NB4 (cell line): ENCODE results near the gene ZNF132.

Experiments
- DNase-seq: peaks from one replicate; pipeline ENCODE4 v3.0.0; 2010; ENCODE audit warnings: low read depth
- H3K4me3 ChIP-seq: one replicate; pipeline ENCODE4 v1.5.1; 2011; ENCODE audit warnings: mild to moderate bottlenecking, low read depth, low read length, moderate library complexity
- MYC ChIP-seq: IDR thresholded peaks from 2 replicates; pipeline ENCODE4 v1.6.1; 2011; ENCODE audit warnings: low read depth, low read length
- POLR2A ChIP-seq: IDR thresholded peaks from 2 replicates; pipeline ENCODE4 v1.6.1; 2011; ENCODE audit warnings: mild to moderate bottlenecking; ENCODE audit not compliant: insufficient read length; ENCODE audit errors: extremely low read depth
- TF ChIP-seq, protein P1 (sequence below): IDR thresholded peaks from one replicate; pipeline ENCODE4 v1.5.1; 2012; ENCODE audit warnings: low read depth, low read length
- TF ChIP-seq, protein P2 (sequence below): IDR thresholded peaks from 2 replicates; pipeline ENCODE4 v1.6.1; 2011; ENCODE audit warnings: low read depth, low read length

Gene ZNF132

DNA sequence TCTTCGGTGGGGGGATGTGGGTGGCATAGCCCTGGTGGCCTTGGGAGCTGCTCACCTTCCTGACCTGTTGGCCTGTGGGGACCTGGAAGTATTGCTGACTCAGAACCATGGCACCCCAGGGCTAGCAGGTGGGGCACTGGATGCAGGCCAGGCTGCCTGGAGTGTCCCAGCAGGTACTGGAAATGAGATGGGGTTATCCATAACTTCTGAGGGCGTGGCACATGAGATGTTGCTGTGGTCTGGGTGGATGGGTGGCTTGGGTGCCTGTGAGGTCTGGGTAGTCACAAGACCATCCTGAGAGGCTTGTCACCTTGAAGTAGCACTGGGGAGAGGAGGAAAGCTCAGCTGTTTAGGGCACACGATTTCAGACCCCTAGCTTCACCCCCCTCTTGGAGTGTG is 45.1 kb downstream of the ZNF132 start:
- no peak for DNase-seq
- TF ChIP-seq, protein P1, sequence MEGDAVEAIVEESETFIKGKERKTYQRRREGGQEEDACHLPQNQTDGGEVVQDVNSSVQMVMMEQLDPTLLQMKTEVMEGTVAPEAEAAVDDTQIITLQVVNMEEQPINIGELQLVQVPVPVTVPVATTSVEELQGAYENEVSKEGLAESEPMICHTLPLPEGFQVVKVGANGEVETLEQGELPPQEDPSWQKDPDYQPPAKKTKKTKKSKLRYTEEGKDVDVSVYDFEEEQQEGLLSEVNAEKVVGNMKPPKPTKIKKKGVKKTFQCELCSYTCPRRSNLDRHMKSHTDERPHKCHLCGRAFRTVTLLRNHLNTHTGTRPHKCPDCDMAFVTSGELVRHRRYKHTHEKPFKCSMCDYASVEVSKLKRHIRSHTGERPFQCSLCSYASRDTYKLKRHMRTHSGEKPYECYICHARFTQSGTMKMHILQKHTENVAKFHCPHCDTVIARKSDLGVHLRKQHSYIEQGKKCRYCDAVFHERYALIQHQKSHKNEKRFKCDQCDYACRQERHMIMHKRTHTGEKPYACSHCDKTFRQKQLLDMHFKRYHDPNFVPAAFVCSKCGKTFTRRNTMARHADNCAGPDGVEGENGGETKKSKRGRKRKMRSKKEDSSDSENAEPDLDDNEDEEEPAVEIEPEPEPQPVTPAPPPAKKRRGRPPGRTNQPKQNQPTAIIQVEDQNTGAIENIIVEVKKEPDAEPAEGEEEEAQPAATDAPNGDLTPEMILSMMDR, result no peak
- TF ChIP-seq POLR2A (no peak), MYC (no peak)
- TF ChIP-seq, protein P2, sequence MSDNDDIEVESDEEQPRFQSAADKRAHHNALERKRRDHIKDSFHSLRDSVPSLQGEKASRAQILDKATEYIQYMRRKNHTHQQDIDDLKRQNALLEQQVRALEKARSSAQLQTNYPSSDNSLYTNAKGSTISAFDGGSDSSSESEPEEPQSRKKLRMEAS, result no peak
- H3K4me3 ChIP-seq, result no peak overlapping the region

DNA sequence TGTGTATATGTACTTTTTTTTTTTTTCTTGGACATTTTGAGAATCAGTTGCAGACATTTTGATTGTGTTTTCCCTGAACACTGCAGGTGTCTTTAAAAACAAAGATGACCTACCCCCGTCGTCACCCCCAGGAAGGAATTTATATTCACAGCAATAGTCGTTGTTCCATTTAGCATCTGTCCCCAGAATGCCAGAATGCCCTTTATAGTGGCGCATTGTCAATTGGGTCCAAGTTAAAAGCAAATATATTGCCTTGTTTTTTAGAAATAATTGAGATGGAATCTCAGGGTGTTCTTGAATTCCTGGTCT is 46.3 kb downstream of the ZNF132 start:
- no peak for DNase-seq
- TF ChIP-seq, protein P1, result no peak
- TF ChIP-seq, protein P2, result no peak
- H3K4me3 ChIP-seq, result no peak overlapping the region

DNA sequence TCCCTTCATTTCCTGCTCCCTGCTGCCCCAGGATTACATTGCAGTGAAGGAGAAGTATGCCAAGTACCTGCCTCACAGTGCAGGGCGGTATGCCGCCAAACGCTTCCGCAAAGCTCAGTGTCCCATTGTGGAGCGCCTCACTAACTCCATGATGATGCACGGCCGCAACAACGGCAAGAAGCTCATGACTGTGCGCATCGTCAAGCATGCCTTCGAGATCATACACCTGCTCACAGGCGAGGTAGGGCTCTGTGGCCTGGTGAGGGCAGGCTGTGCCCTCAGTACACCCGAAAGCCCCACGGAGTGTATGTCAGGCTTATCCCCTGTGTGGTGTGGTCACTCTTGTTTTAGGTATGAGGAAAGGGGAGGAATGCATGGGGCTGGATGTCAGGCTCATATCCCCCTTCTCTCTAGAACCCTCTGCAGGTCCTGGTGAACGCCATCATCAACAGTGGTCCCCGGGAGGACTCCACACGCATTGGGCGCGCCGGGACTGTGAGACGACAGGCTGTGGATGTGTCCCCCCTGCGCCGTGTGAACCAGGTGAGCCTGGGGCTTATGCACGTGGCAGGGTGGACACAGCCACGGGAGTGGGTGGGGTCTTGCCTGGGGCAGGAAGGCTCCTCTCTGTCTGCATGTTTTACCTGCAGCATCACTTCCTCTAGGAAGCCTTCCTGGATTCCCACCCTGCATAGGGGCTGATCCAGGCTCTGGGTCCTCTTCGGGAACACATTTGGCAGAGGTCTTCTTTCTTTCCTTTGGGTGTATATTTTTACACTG is 46.8 kb downstream of the ZNF132 start:
- TF ChIP-seq MYC, result no peak
- TF ChIP-seq, protein P2, result no peak
- no peak for TF ChIP-seq POLR2A
- TF ChIP-seq, protein P1, result no peak
- H3K4me3 ChIP-seq, result no peak overlapping the region
- DNase-seq, result no peak

DNA sequence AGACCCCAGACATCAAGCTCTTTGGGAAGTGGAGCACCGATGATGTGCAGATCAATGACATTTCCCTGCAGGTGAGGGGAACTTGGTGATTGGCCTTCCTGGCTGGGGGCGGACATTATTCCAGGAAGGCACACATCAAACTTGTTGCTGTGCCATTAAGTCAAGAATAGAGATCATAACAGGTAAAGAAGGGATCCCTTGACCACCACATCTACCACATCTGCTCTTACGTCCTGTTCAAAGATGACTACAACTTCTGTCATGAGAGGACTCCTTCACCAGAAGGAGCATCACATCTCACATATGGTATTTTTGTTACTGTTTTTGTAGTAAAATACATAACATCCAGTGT is 51.8 kb downstream of the ZNF132 start:
- DNase-seq, result no peak
- TF ChIP-seq POLR2A (no peak), MYC (no peak)
- TF ChIP-seq, protein P1, result no peak
- TF ChIP-seq, protein P2, result no peak
- peak overlapping the region; percentile 99 for H3K4me3 ChIP-seq

DNA sequence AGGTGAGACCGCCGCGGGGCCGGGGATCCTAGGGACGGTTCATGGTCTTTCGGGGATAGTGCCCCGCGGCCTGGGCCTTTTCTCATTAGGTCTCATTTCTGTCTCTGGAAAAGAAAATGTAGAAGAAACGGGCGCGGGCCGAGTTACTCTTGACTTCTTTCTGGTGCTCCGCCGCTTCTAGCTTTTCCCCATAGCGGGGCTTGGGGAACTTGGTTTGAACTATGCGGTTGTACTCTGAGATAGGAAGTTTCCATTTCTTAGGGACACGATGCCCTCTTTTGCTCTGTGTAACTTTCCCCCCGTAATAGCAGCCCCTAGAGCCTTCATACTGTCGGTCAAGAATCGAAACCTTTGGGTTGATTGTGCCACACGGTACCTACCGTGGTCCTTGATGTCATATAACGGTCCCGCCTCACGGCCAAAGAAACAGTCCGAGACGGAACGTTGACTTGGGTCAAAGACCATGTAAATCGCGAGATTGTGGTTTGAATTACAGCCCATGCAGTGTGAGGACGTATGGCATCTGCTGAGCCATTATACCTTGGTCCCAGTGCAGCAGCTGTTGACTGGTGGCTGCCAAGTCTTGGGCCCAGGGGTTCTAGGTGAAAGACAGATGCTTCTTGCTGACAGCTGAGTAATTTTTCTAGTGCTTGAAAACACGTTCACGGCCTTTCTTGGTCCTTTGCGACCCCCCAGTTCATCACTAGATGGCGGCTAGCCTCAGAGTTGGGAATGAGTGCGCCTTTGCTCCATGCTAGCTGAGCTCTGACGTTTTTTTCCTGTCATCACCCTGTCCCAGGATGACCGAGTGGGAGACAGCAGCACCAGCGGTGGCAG is 52.4 kb downstream of the ZNF132 start:
- 0 out of 2 replicates have a peak, but pooled peaks have one; percentile 12 for TF ChIP-seq MYC
- TF ChIP-seq, protein P1, result no peak
- DNase-seq, result no peak
- H3K4me3 ChIP-seq, result peak overlapping the region; percentile 99
